Bone marrow (tissue), 2 donors: ENCODE data around the gene C1GALT1C1.

Experiments used
- DNase-seq, 2 donors: peaks; one replicate each; lab custom pipeline; 2025; lab: John Stamatoyannopoulos, UW

Gene C1GALT1C1

GRCh38 chrX:120585702-120586101 lies 44.2 kb downstream of the C1GALT1C1 start:
- DNase-seq = no peak
